ENCODE data around the gene OGDH. TPM values are rescaled to one million over a fixed set of nuclear protein-coding genes. Genes with fewer than 3 reads are reported as not detected.

Gene OGDH
- total RNA-seq, 1 experiment from 2014 or later: 69.1 TPM

- no peak for TF ChIP-seq RAD21 (IDR thresholded peaks at IDR 0.05; ENCODE audit: low read depth)
- no peak for TF ChIP-seq TCF7L2 (IDR thresholded peaks at IDR 0.05; ENCODE audit: borderline replicate concordance, extremely low read depth, insufficient read depth, insufficient read length)
- no peak for TF ChIP-seq EZH2phosphoT487 (IDR thresholded peaks at IDR 0.05; ENCODE audit: borderline replicate concordance)
Observed at GRCh38 chr7:44624318-44624717, 17.9 kb downstream of the OGDH start (continued).

GRCh38 chr7:44625526-44626471, 19.4 kb downstream of the OGDH start:
- Histone ChIP-seq H3K4me2 (ENCODE audit: low read length) (no peak overlapping the region), H3K4me3 (replicated peaks in 1 of 2; ENCODE audit: low read depth in 1 of 2, low read length in 2 of 2) (no peak overlapping the region), H4K20me1 (ENCODE audit: insufficient read depth) (no peaks in the 10 kb centered on the region), H3K79me2 (ENCODE audit: insufficient read depth, low read length) (peaks cover 51% of the 10 kb centered on the region), H3K9me3 (ENCODE audit: control insufficient read depth in 1 of 2, insufficient read depth in 1 of 2, low read depth in 1 of 2, low read length in 2 of 2) (no peaks in the 10 kb centered on the region), H3K4me1 (ENCODE audit: control insufficient read depth in 1 of 2, insufficient read depth in 2 of 2, low read length in 2 of 2) (peaks cover 9 to 22% of the 10 kb centered on the region in 2 experiments), H3K27me3 (ENCODE audit: insufficient read depth, low read length) (no peaks in the 10 kb centered on the region), H3K9me2 (ENCODE audit: insufficient read depth) (no peaks in the 10 kb centered on the region), H3K36me3 (ENCODE audit: control insufficient read depth in 1 of 2, insufficient read depth in 2 of 2, low read length in 2 of 2) (peaks cover 2 to 15% of the 10 kb centered on the region in 2 experiments; a peak in 2 of 4 replicates), H3K27ac (ENCODE audit: low read depth, low read length) (no peak overlapping the region), H3K9ac (ENCODE audit: low read length) (no peak overlapping the region), H2AFZ (ENCODE audit: low read depth, low read length, poor library complexity, severe bottlenecking) (no peak overlapping the region)
- CTCF ChIA-PET: no interaction called here
- intact Hi-C loops (cut with micrococcal nuclease): no loop called here
- RAD21 ChIA-PET (ENCODE audit: low non-redundant PET in 1 of 2, low total read pairs in 2 of 2, uncharacterized antibody in 2 of 2, unreplicated experiment in 2 of 2): no interaction called here
- POLR2A ChIA-PET: no interaction called here
- DNase-seq (ENCODE audit: low read depth, low spot score) (no peak), ATAC-seq (no peak)
- TF ChIP-seq ATF3 (IDR thresholded peaks at IDR 0.05) (no peak), JUND (IDR thresholded peaks at IDR 0.05) (no peak), CTCF (IDR thresholded peaks at IDR 0.05 in 2 of 3, conservative IDR thresholded peaks at IDR 0.05 in 1 of 3; ENCODE audit: borderline replicate concordance in 1 of 3, insufficient read depth in 1 of 3, low read depth in 2 of 3, low read length in 2 of 3) (no peak), RAD21 (IDR thresholded peaks at IDR 0.05; ENCODE audit: low read depth) (no peak), EZH2phosphoT487 (IDR thresholded peaks at IDR 0.05; ENCODE audit: borderline replicate concordance) (no peak), CBX3 (IDR thresholded peaks at IDR 0.05; ENCODE audit: low read depth) (no peak), ZNF274 (IDR thresholded peaks at IDR 0.05; ENCODE audit: low read depth, low read length) (no peak), SRF (IDR thresholded peaks at IDR 0.05; ENCODE audit: low read depth) (no peak), MAX (IDR thresholded peaks at IDR 0.05) (no peak), REST (IDR thresholded peaks at IDR 0.05; ENCODE audit: low read depth) (no peak), SP1 (IDR thresholded peaks at IDR 0.05; ENCODE audit: low read depth) (no peak), FOSL1 (IDR thresholded peaks at IDR 0.05; ENCODE audit: low read depth) (no peak), TCF7L2 (IDR thresholded peaks at IDR 0.05; ENCODE audit: borderline replicate concordance, extremely low read depth, insufficient read depth, insufficient read length) (no peak), ZBTB33 (IDR thresholded peaks at IDR 0.05; ENCODE audit: extremely low read depth, insufficient replicate concordance, low read length) (no peak), POLR2A (IDR thresholded peaks at IDR 0.05; ENCODE audit: borderline replicate concordance, extremely low read depth, insufficient read depth, insufficient read length) (no peak)
- BruUV-seq (replicated peaks): no TSS peak

Measured in HCT116 (cell line).